ENCODE data around the gene USP54. TPM values are rescaled to one million over a fixed set of nuclear protein-coding genes. Genes with fewer than 3 reads are reported as not detected.
A peak's percentile ranks its signal among the peaks of the same experiment; 100 is the strongest.
"Not testable (repeated sequence)": the region's sequence is repeated elsewhere in the genome, so short reads cannot be mapped to it uniquely, and the experiment has no call there.

USP54 gene
- total RNA-seq, 2 experiments from 2014 or later, result 3.1 to 4.6 TPM

DNA sequence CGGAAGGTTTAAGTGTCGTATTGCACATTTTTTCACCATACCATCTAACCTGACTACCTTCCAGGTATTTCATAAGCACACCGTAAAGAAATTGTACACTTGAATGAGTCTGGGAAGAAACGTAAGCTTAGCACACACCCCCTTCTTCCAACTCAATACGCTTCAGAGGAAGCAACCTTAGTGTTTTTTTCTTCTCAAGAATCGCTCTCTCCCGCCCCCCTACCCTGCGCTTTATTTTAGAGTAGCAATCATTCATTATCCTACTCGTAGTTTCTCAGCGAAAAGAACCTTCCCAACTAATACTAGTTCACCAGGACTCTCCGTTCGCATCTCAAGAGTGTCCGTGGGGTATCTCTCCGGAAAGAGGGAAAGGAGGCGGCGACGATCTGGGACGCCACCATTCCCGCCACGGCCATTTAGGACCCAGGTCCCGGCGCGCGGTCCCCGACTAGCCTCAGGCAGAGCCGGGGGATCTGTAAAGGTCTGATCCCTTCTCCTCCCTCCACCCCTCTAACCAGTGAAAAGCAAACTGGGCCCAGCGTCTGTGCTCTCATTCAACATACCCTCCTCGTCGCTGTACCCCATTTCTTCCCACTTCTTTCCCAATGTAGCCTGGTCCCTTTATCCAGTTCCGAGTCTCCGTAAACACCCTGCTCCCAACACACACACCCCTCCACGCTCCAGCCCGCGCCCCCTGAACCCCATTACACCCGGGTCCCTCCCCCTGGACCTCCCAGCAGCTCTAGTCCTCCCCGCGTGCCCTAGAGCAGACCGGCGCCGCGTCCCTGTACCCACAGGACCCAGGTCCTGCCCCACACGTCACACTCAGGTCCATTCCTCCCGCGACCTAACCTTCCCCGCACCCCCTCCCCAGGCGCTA is 34.1 kb upstream of the USP54 start:
- POLR2A ChIA-PET, result interaction anchor here (0.7 to 1.2 kb wide), 4 partner anchors 16 to 418 kb away, joined by 3 to 4 read pairs (median 3); partner anchors contain the start of gene DNAJC9
- DNase-seq, result peak; percentile 21
- H3K36me3 Mint-ChIP-seq (ENCODE audit: low read depth), result peaks cover 5% of the 10 kb centered on the region
- H3K27ac Mint-ChIP-seq, result peak overlapping the region; percentile 66
- no peak for TF ChIP-seq CTCF (IDR thresholded peaks at IDR 0.05)
- H3K27me3 Mint-ChIP-seq, result no peaks in the 10 kb centered on the region
- peak overlapping the region; percentile 93 for H3K4me3 Mint-ChIP-seq
- intact Hi-C loops (cut with micrococcal nuclease), result no loop called here
- peak; percentile 64 for ATAC-seq
- CTCF ChIA-PET, result interaction anchor here (0.7 to 1.6 kb wide), 4 partner anchors 9 to 99 kb away, joined by 3 to 8 read pairs (median 3); no protein-coding TSS in a partner anchor
- no peaks in the 10 kb centered on the region for H3K9me3 Mint-ChIP-seq
- peaks cover 16% of the 10 kb centered on the region for H3K4me1 Mint-ChIP-seq (ENCODE audit: low read depth)

DNA sequence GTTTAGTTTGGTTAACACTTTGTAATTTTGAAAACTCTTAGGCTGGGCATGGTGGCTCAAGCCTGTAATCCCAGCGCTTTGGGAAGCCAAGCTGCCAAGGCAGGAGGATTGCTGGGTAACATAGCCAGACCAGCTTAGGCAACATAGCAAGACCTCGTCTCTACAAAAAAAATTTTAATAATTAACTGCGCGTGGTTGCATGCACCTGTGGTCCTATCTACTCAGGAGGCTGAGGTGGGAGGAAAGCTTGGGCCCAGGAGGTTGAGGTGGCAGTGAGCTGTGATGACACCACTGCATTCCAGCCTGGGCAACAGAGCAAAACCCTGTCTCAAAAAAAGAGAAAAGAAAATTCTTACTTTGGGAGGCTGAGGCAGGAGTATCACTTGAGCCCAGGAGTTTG is 31.9 kb upstream of the USP54 start:
- TF ChIP-seq CTCF (IDR thresholded peaks at IDR 0.05), result no peak
- no peaks in the 10 kb centered on the region for H3K27me3 Mint-ChIP-seq

GRCh38 chr10:73620974-73621373 is 29.8 kb upstream of the USP54 start:
- H3K27me3 Mint-ChIP-seq; H3K27ac Mint-ChIP-seq; POLR2A ChIA-PET; H3K4me1 Mint-ChIP-seq (ENCODE audit: low read depth); DNase-seq; H3K36me3 Mint-ChIP-seq (ENCODE audit: low read depth); H3K9me3 Mint-ChIP-seq; H3K4me3 Mint-ChIP-seq; intact Hi-C loops (cut with micrococcal nuclease); ATAC-seq: not testable (repeated sequence)
- CTCF ChIA-PET, result interaction anchor here (1.0 kb wide), 1 partner anchor 91 kb away, joined by 3 read pairs; no protein-coding TSS in a partner anchor

More for the DNA sequence above, 31.9 kb upstream of the USP54 start:
- ATAC-seq, result no peak
- no peak overlapping the region for H3K4me3 Mint-ChIP-seq
- CTCF ChIA-PET, result interaction anchor here (1.5 to 1.8 kb wide), 2 partner anchors 20 to 22 kb away, joined by 5 to 6 read pairs; no protein-coding TSS in a partner anchor
- POLR2A ChIA-PET, result no interaction called here
- intact Hi-C loops (cut with micrococcal nuclease), result no loop called here
- DNase-seq, result no peak
- H3K27ac Mint-ChIP-seq, result no peak overlapping the region
- peaks cover 5% of the 10 kb centered on the region for H3K36me3 Mint-ChIP-seq (ENCODE audit: low read depth)
- peaks cover 16% of the 10 kb centered on the region for H3K4me1 Mint-ChIP-seq (ENCODE audit: low read depth)
- H3K9me3 Mint-ChIP-seq, result no peaks in the 10 kb centered on the region

- H3K27ac Mint-ChIP-seq; H3K27me3 Mint-ChIP-seq; H3K4me1 Mint-ChIP-seq (ENCODE audit: low read depth); intact Hi-C loops (cut with micrococcal nuclease); DNase-seq; H3K36me3 Mint-ChIP-seq (ENCODE audit: low read depth); POLR2A ChIA-PET; H3K4me3 Mint-ChIP-seq; ATAC-seq; H3K9me3 Mint-ChIP-seq: not testable (repeated sequence)
- CTCF ChIA-PET, result interaction anchor here (1.3 kb wide), 1 partner anchor 26 kb away, joined by 3 read pairs; no protein-coding TSS in a partner anchor
Observed at GRCh38 chr10:73617143-73617542, 26.0 kb upstream of the USP54 start.

DNA sequence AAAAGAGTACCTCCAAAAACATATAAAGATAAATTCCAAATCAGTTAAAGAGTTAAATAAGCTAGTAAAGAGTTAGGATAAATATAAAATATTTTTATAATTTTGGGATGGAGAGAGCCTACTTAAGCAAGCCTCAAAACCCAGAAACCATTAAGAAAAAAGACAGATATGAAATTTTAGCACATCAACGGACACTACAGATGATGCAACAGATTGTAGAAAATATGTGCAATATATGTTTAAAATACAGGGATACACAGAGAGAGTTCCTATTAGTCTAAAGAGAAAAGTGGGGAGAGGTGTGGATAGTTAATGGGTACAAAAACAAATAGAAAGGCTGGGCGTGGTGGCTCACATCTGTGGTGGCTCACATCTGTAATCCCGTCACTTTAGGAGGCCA is 23.6 kb upstream of the USP54 start:
- DNase-seq, result no peak
- POLR2A ChIA-PET, result no interaction called here
- intact Hi-C loops (cut with micrococcal nuclease), result no loop called here
- TF ChIP-seq CTCF (IDR thresholded peaks at IDR 0.05), result no peak
- Mint-ChIP-seq H3K36me3 (ENCODE audit: low read depth) (no peaks in the 10 kb centered on the region), H3K27me3 (no peaks in the 10 kb centered on the region), H3K27ac (no peak overlapping the region), H3K9me3 (no peaks in the 10 kb centered on the region), H3K4me3 (no peak overlapping the region), H3K4me1 (ENCODE audit: low read depth) (no peaks in the 10 kb centered on the region)
- no peak for ATAC-seq
- CTCF ChIA-PET, result no interaction called here

DNA sequence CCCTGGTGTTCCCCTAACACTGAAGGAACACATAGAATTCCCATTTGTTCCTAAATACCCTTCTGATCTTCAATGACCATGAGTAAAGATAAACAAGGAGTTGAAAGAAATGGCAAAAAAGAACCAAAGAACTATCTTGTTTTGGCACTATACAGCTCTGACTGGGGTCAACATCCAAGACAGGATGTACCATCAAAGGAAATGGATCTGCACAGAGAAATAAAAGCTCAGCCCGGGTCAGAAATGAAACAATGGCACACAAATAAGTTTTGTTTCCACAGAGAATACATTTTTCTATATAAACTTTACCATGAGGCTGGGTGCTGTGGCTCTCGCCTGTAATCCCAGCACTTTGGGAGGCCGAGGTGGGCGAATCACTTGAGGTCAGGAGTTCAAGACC is 18.0 kb upstream of the USP54 start:
- no peak for DNase-seq
- ChIA-PET POLR2A (interaction anchor here (1.0 kb wide), 1 partner anchor 15 kb away, joined by 4 read pairs; no protein-coding TSS in a partner anchor), CTCF (interaction anchor here (1.5 kb wide), 1 partner anchor 79 kb away, joined by 6 read pairs; no protein-coding TSS in a partner anchor)
- no peaks in the 10 kb centered on the region for H3K9me3 Mint-ChIP-seq
- no peaks in the 10 kb centered on the region for H3K36me3 Mint-ChIP-seq (ENCODE audit: low read depth)
- H3K4me3 Mint-ChIP-seq, result no peak overlapping the region
- no peak for TF ChIP-seq CTCF (IDR thresholded peaks at IDR 0.05)
- intact Hi-C loops (cut with micrococcal nuclease), result no loop called here
- H3K4me1 Mint-ChIP-seq (ENCODE audit: low read depth), result no peaks in the 10 kb centered on the region
- no peaks in the 10 kb centered on the region for H3K27me3 Mint-ChIP-seq
- H3K27ac Mint-ChIP-seq, result no peak overlapping the region
- no peak for ATAC-seq

Measured in activated CD8-positive, alpha-beta T cell treated with anti-CD3 and anti-CD28 coated beads for 36 hours (primary cell).